ENCODE data around the gene MATN1.

- TF ChIP-seq POLR2A (IDR thresholded peaks at IDR 0.05; ENCODE audit: borderline replicate concordance, extremely low read depth, insufficient read depth, insufficient read length) (no peak), ZNF274 (IDR thresholded peaks at IDR 0.05; ENCODE audit: low read depth, low read length) (no peak), CTCF (IDR thresholded peaks at IDR 0.05 in 2 of 3, conservative IDR thresholded peaks at IDR 0.05 in 1 of 3; ENCODE audit: borderline replicate concordance in 1 of 3, insufficient read depth in 1 of 3, low read depth in 2 of 3, low read length in 2 of 3) (no peak), ZBTB33 (IDR thresholded peaks at IDR 0.05; ENCODE audit: extremely low read depth, insufficient replicate concordance, low read length) (no peak), EZH2 (IDR thresholded peaks at IDR 0.05) (no peak)
Observed at GRCh38 chr1:30689901-30690645, 33.3 kb downstream of the MATN1 start.
